Activated naive CD4-positive, alpha-beta T cell treated with anti-CD3 and anti-CD28 coated beads for 36 hours (primary cell): ENCODE data around the gene BROX. TPM values are rescaled to one million over a fixed set of nuclear protein-coding genes. Genes with fewer than 3 reads are reported as not detected.
A peak's percentile ranks its signal among the peaks of the same experiment; 100 is the strongest.
"Not testable (repeated sequence)": the region's sequence is repeated elsewhere in the genome, so short reads cannot be mapped to it uniquely, and the experiment has no call there.

ENCODE experiments used
- CTCF ChIA-PET: fragments of 350-600 bp; sonication (Branson Sonifier 250); formaldehyde crosslinking; loops from one replicate; lab custom pipeline; 2021; ENCODE audit warnings: antibody characterized with exemption; lab: Charles Lee
- DNase-seq: peaks from one replicate; pipeline ENCODE4 v3.0.0-alpha.2; 2020
- H3K27ac Mint-ChIP-seq: one replicate; pipeline ENCODE4 v1.8.0; 2021; ENCODE audit warnings: mild to moderate bottlenecking, mixed read lengths
- H3K27me3 Mint-ChIP-seq: one replicate; pipeline ENCODE4 v1.8.0; 2021; ENCODE audit warnings: low read depth, mixed read lengths
- H3K36me3 Mint-ChIP-seq: one replicate; pipeline ENCODE4 v1.8.0; 2021; ENCODE audit warnings: low read depth, mixed read lengths
- H3K4me1 Mint-ChIP-seq: one replicate; pipeline ENCODE4 v1.8.0; 2021; ENCODE audit warnings: low read depth, mixed read lengths
- H3K4me3 Mint-ChIP-seq: one replicate; pipeline ENCODE4 v1.8.0; 2021; ENCODE audit warnings: mild to moderate bottlenecking, moderate library complexity, mixed read lengths
- H3K9me3 Mint-ChIP-seq: one replicate; pipeline ENCODE4 v1.8.0; 2021; ENCODE audit warnings: mixed read lengths
- intact Hi-C: fragments of 100-400 bp; cut with micrococcal nuclease; formaldehyde crosslinking; loops from one replicate; pipeline ENCODE4 v1.15.1; 2023
- total RNA-seq, 2 experiments: library from RNA; stranded (reverse); gene quantifications; one replicate each; pipeline ENCODE4 v1.2.3, GENCODE V29; 2021

BROX gene
- total RNA-seq = 10 to 100 TPM; 35.7 to 37.2 TPM

DNA sequence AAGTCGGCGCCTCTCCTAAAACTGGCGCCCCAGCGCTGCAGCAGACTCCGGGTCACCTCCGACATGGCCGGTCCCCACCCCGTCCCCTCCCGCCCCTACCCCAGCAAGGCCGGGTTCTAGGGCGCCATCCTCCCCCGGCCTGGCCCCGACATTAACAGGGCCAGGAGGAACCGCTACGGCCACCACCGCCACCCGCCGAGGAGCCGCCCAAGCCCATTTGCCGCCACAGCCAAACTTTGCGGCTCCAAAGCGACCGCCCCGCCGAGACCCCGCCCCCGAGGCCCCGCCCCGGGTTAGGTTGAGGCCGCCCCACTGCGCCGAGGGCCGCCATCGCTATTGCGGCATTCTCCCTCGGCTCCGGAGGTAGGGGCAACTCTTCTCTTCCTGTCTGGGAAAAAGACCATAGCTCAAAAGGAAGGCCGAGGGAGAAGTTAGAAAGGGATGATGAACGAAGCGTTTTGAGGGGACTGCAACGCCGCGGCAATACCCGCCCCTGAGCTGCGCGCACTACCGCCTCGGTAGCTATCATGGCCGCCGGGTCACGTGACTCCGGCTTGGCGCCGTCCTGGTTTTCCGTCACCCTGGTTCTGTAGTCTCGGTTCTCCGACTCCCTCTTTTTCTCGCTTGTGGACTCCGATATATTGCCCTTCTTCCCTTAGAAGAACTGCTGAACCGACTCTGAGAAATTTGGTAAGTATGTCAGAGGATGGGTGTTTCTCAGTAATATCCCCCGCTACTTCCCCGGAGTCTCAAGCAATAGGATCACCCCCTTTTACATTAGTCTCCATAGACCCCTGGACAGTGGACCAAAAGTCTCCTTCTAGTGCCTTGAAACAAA, at the start of gene BROX, which contains the start of gene AIDA:
Gene BROX (plus strand): TSS at position 312 of the 838 bp plus-strand sequence. CDS start 3,136 bp downstream, outside the sequence.
Gene AIDA (minus strand): TSS at position 239 of the 838 bp plus-strand sequence. CDS start 174 bp downstream, at position 65.
- H3K36me3 Mint-ChIP-seq = peaks cover 25% of the 10 kb centered on the region
- peak within 1 kb of the TSS; percentile 98 for H3K27ac Mint-ChIP-seq
- CTCF ChIA-PET = interaction anchor here (0.6 to 1.1 kb wide), 5 partner anchors 9 to 1607 kb away, joined by 3 to 4 read pairs (median 3); no protein-coding TSS in a partner anchor
- no peaks in the 10 kb centered on the region for H3K9me3 Mint-ChIP-seq
- peaks cover 41% of the 10 kb centered on the region for H3K4me1 Mint-ChIP-seq
- H3K4me3 Mint-ChIP-seq = peak within 1 kb of the TSS; percentile 100
- no peaks in the 10 kb centered on the region for H3K27me3 Mint-ChIP-seq
- intact Hi-C loops = loop anchor here (1.0 to 10.0 kb wide), 10 partner anchors 57 to 1472 kb away; partner anchors contain the start of genes DEGS1, DISP1, DUSP10 and FBXO28
- peak; percentile 95 for DNase-seq

- Mint-ChIP-seq H3K9me3 (no peaks in the 10 kb centered on the region), H3K27me3 (no peaks in the 10 kb centered on the region), H3K4me1 (peaks cover 14% of the 10 kb centered on the region), H3K4me3 (no peak overlapping the region), H3K36me3 (peaks cover 47% of the 10 kb centered on the region), H3K27ac (no peak overlapping the region)
- no peak for DNase-seq
- intact Hi-C loops = no loop called here
- CTCF ChIA-PET = interaction anchor here (1.4 kb wide), 1 partner anchor 9 kb away, joined by 4 read pairs; no protein-coding TSS in a partner anchor
Measured at GRCh38 chr1:222663431-222663934, 48.9 kb upstream of the BROX start.

- no peak overlapping the region for H3K27ac Mint-ChIP-seq
- intact Hi-C loops = no loop called here
- no peaks in the 10 kb centered on the region for H3K9me3 Mint-ChIP-seq
- no peaks in the 10 kb centered on the region for H3K27me3 Mint-ChIP-seq
- DNase-seq = no peak
- H3K4me1 Mint-ChIP-seq = peaks cover 26% of the 10 kb centered on the region
- CTCF ChIA-PET = interaction anchor here (0.6 kb wide), 1 partner anchor 158 kb away, joined by 4 read pairs; no protein-coding TSS in a partner anchor
- peaks cover 43% of the 10 kb centered on the region for H3K36me3 Mint-ChIP-seq
- no peak overlapping the region for H3K4me3 Mint-ChIP-seq
Measured at GRCh38 chr1:222665964-222666363, 46.4 kb upstream of the BROX start.

- H3K36me3 Mint-ChIP-seq = peaks cover 42% of the 10 kb centered on the region
- CTCF ChIA-PET = interaction anchor here (0.7 kb wide), 1 partner anchor 533 kb away, joined by 3 read pairs; no protein-coding TSS in a partner anchor
Measured at GRCh38 chr1:222668184-222668583, 44.2 kb upstream of the BROX start.

DNA sequence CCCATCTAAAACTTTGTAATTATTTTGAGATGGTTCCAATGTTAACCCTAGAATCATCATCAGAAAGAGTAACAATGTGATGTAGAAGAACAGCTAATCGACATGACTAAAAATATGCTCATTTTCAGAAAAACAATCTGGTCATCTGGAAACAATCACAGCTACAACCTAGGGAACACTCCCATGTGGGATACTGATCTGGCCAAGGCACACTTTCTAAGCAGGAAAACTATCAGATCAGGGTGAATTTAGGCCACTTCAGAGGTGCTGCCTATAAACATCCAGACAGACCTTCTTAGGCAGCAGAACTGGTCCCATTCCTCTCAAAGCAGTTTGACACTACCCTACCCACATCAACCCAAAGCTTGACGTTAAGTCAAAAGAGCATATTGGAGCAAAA, 43.3 kb upstream of the BROX start:
- H3K9me3 Mint-ChIP-seq, intact Hi-C loops, DNase-seq, CTCF ChIA-PET, H3K27me3 Mint-ChIP-seq, H3K4me3 Mint-ChIP-seq, H3K27ac Mint-ChIP-seq: not testable (repeated sequence)
- peaks cover 38% of the 10 kb centered on the region for H3K36me3 Mint-ChIP-seq
- peaks cover 31% of the 10 kb centered on the region for H3K4me1 Mint-ChIP-seq

More at GRCh38 chr1:222668184-222668583, 44.2 kb upstream of the BROX start:
- H3K27ac Mint-ChIP-seq, intact Hi-C loops, H3K9me3 Mint-ChIP-seq, H3K4me3 Mint-ChIP-seq, DNase-seq, H3K27me3 Mint-ChIP-seq: not testable (repeated sequence)
- H3K4me1 Mint-ChIP-seq = peaks cover 31% of the 10 kb centered on the region

- intact Hi-C loops = no loop called here
- DNase-seq = no peak
- Mint-ChIP-seq H3K4me3 (no peak overlapping the region), H3K27me3 (no peaks in the 10 kb centered on the region), H3K27ac (peak overlapping the region; percentile 62), H3K4me1 (peaks cover 31% of the 10 kb centered on the region), H3K9me3 (no peaks in the 10 kb centered on the region), H3K36me3 (peaks cover 37% of the 10 kb centered on the region)
- CTCF ChIA-PET = interaction anchor here (1.0 to 1.3 kb wide), 2 partner anchors 11 to 26 kb away, joined by 3 to 5 read pairs; no protein-coding TSS in a partner anchor
Measured at GRCh38 chr1:222670110-222670509, 42.3 kb upstream of the BROX start.

DNA sequence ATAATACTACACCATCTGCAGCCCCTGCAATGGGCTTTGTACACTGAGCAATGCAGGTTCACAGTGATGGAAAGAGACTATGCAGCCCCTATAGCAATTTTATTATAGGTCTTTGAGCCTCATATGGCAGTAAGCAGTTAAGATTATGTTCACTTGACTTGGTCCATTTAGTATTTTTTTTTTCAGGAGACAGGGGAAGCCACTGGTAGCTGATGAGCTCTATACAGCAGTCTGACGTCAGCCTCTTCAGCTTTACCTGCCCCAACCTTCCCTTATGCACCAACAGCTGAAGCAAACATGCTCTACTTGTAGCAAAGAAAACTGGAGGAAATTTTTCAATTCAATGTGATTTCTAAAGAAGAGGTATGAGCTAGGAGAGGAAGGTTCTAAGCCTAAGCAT, 32.3 kb upstream of the BROX start:
- Mint-ChIP-seq H3K27ac (no peak overlapping the region), H3K4me1 (peaks cover 4% of the 10 kb centered on the region), H3K36me3 (peaks cover 10% of the 10 kb centered on the region), H3K27me3 (no peaks in the 10 kb centered on the region), H3K4me3 (no peak overlapping the region), H3K9me3 (no peaks in the 10 kb centered on the region)
- DNase-seq = no peak
- intact Hi-C loops = no loop called here
- CTCF ChIA-PET = no interaction called here

- H3K4me1 Mint-ChIP-seq = peaks cover 11% of the 10 kb centered on the region
- intact Hi-C loops = no loop called here
- H3K9me3 Mint-ChIP-seq = no peaks in the 10 kb centered on the region
- no peaks in the 10 kb centered on the region for H3K27me3 Mint-ChIP-seq
- peaks cover 5% of the 10 kb centered on the region for H3K36me3 Mint-ChIP-seq
- H3K27ac Mint-ChIP-seq = no peak overlapping the region
- DNase-seq = no peak
- no peak overlapping the region for H3K4me3 Mint-ChIP-seq
- CTCF ChIA-PET = no interaction called here
Measured at GRCh38 chr1:222691016-222691415, 21.3 kb upstream of the BROX start.

GRCh38 chr1:222694927-222695326, 17.4 kb upstream of the BROX start:
- no peak overlapping the region for H3K4me3 Mint-ChIP-seq
- intact Hi-C loops = no loop called here
- H3K36me3 Mint-ChIP-seq = peaks cover 6% of the 10 kb centered on the region
- CTCF ChIA-PET = no interaction called here
- no peak overlapping the region for H3K27ac Mint-ChIP-seq
- no peaks in the 10 kb centered on the region for H3K27me3 Mint-ChIP-seq
- DNase-seq = no peak
- no peaks in the 10 kb centered on the region for H3K9me3 Mint-ChIP-seq
- peaks cover 18% of the 10 kb centered on the region for H3K4me1 Mint-ChIP-seq

DNA sequence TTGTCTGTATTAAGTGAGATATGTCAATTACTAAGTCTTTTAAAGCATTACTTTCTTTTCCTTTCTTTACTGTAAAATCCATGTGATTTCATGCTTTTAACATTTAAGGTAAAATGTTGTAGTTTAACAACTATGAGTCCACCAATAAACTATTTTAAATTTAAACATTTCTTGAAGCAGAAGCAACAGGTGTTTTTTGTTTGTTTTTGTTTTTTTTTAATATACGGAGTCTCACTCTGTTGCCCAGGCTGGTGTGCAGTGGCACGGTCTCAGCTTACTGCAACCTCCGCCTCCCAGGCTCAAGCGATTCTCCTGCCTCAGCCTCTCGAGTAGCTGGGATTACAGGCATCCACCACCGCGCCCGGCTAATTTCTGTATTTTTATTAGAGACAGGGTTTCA, 15.6 kb upstream of the BROX start:
- H3K36me3 Mint-ChIP-seq = peaks cover 10% of the 10 kb centered on the region
- CTCF ChIA-PET = interaction anchor here (0.9 to 1.5 kb wide), 2 partner anchors 11 to 232 kb away, joined by 3 read pairs; no protein-coding TSS in a partner anchor

DNA sequence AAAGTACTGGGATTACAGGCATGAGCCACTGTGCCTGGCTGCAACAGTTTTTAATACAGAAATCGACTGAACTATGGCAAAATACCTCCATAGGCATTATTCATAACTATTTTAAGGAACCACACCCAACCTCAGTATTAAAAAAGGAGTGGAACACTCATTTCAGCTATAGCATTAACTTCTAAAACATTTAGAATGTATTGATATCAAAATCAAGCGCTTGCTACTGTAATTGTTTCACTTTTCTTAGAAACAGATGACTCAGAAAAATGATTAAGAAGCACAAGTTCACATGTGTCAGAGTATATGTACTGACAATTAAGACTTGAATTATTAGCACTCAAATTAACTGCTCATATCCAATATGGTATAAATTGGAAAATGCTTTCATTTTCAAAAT, 15.2 kb upstream of the BROX start:
- intact Hi-C loops = no loop called here
- no peak for DNase-seq
- CTCF ChIA-PET = interaction anchor here (0.9 to 1.5 kb wide), 2 partner anchors 12 to 232 kb away, joined by 3 read pairs; no protein-coding TSS in a partner anchor
- H3K9me3 Mint-ChIP-seq = no peaks in the 10 kb centered on the region
- H3K27ac Mint-ChIP-seq = no peak overlapping the region
- peaks cover 18% of the 10 kb centered on the region for H3K4me1 Mint-ChIP-seq
- H3K27me3 Mint-ChIP-seq = no peaks in the 10 kb centered on the region
- no peak overlapping the region for H3K4me3 Mint-ChIP-seq
- H3K36me3 Mint-ChIP-seq = peaks cover 11% of the 10 kb centered on the region

More for the DNA sequence above, 15.6 kb upstream of the BROX start:
- Mint-ChIP-seq H3K9me3 (no peaks in the 10 kb centered on the region), H3K4me1 (peaks cover 18% of the 10 kb centered on the region), H3K27me3 (no peaks in the 10 kb centered on the region), H3K4me3 (no peak overlapping the region), H3K27ac (no peak overlapping the region)
- intact Hi-C loops = no loop called here
- no peak for DNase-seq

- Mint-ChIP-seq H3K9me3 (no peaks in the 10 kb centered on the region), H3K36me3 (peaks cover 16% of the 10 kb centered on the region), H3K27ac (no peak overlapping the region), H3K4me1 (peaks cover 14% of the 10 kb centered on the region), H3K27me3 (no peaks in the 10 kb centered on the region), H3K4me3 (no peak overlapping the region)
- DNase-seq = no peak
- CTCF ChIA-PET = interaction anchor here (0.6 to 1.5 kb wide), 3 partner anchors 8 to 1624 kb away, joined by 3 read pairs; no protein-coding TSS in a partner anchor
- intact Hi-C loops = no loop called here
Measured at GRCh38 chr1:222697826-222698225, 14.5 kb upstream of the BROX start.
